Caco-2 (cell line): ENCODE measurements around the gene CREBBP. TPM values are rescaled to one million over a fixed set of nuclear protein-coding genes. Genes with fewer than 3 reads are reported as not detected.

Experiments used
- BruUV-seq: library from RNA; stranded (reverse); fragments of 400-500 nt; replicated peaks from 2 replicates; lab custom pipeline; 2021; lab: Mats Ljungman, UMichigan
- CTCF ChIA-PET: fragments of 300-600 bp; sonication (Branson Sonifier 250); formaldehyde crosslinking; loops from one replicate; lab custom pipeline; 2022; ENCODE audit warnings: antibody characterized with exemption; lab: Charles Lee
- POLR2A ChIA-PET: fragments of 300-600 bp; sonication (Branson Sonifier 250); formaldehyde crosslinking; loops from one replicate; lab custom pipeline; 2022; ENCODE audit warnings: antibody characterized with exemption; lab: Charles Lee
- DNase-seq, 2 experiments: peaks; one replicate each; pipeline versions ENCODE4 v3.0.0 to v3.0.0-alpha.2; 2020 to 2022
- H3K27me3 ChIP-seq: replicated peaks from 2 replicates; pipeline ENCODE4 v1.6.0; 2011; ENCODE audit warnings: low read length; ENCODE audit not compliant: control insufficient read depth, insufficient read depth
- H3K36me3 ChIP-seq: 2 replicates; pipeline ENCODE4 v1.5.1; 2011; ENCODE audit warnings: low read length; ENCODE audit not compliant: control insufficient read depth, insufficient read depth
- H3K4me1 ChIP-seq: fragments of 250-450 bp; sonication (Bioruptor Pico); 2 replicates; pipeline ENCODE4 v1.5.1; 2020; ENCODE audit warnings: mild to moderate bottlenecking
- H3K4me3 ChIP-seq: 2 replicates; pipeline ENCODE4 v1.5.1; 2011; ENCODE audit warnings: low read depth, mild to moderate bottlenecking, control low read depth, low read length
- H3K9me3 ChIP-seq: fragments of 250-450 bp; sonication (Bioruptor Pico); 2 replicates; pipeline ENCODE4 v1.5.1; 2020; ENCODE audit warnings: mild to moderate bottlenecking, moderate library complexity
- H3K27ac Mint-ChIP-seq: one replicate; pipeline ENCODE4 v1.8.0; 2022; ENCODE audit warnings: mixed read lengths; ENCODE audit not compliant: unreplicated experiment
- H3K27me3 Mint-ChIP-seq: one replicate; pipeline ENCODE4 v1.8.0; 2022; ENCODE audit warnings: mixed read lengths; ENCODE audit not compliant: insufficient read depth, unreplicated experiment
- H3K36me3 Mint-ChIP-seq: one replicate; pipeline ENCODE4 v1.8.0; 2022; ENCODE audit warnings: mild to moderate bottlenecking, mixed read lengths; ENCODE audit not compliant: insufficient read depth, unreplicated experiment
- H3K4me1 Mint-ChIP-seq: one replicate; pipeline ENCODE4 v1.8.0; 2022; ENCODE audit warnings: low read depth, mixed read lengths; ENCODE audit not compliant: unreplicated experiment
- H3K4me3 Mint-ChIP-seq: one replicate; pipeline ENCODE4 v1.8.0; 2022; ENCODE audit warnings: mild to moderate bottlenecking, moderate library complexity, mixed read lengths; ENCODE audit not compliant: unreplicated experiment
- H3K9me3 Mint-ChIP-seq: one replicate; pipeline ENCODE4 v1.8.0; 2022; ENCODE audit warnings: mixed read lengths; ENCODE audit not compliant: unreplicated experiment
- CTCF ChIP-seq, 2 experiments: fragments of 200-600 bp in 1 of 2; IDR thresholded peaks; 1 replicate in 1 of 2; 2 replicates in 1 of 2; pipeline versions ENCODE4 v1.5.1 to v1.8.0; 2011 to 2022; ENCODE audit warnings: antibody characterized with exemption in 1 of 2, control low read depth in 1 of 2, inconsistent platforms in 1 of 2, low read depth in 1 of 2, low read length in 1 of 2, mild to moderate bottlenecking in 1 of 2, moderate library complexity in 1 of 2; ENCODE audit not compliant: insufficient read depth in 1 of 2, severe bottlenecking in 1 of 2, unreplicated experiment in 1 of 2
- intact Hi-C: fragments of 100-400 bp; cut with micrococcal nuclease; formaldehyde crosslinking; loops from one replicate; pipeline ENCODE4 v1.10.0; 2022; ENCODE audit not compliant: unreplicated experiment
- total RNA-seq: library from RNA; stranded (reverse); gene quantifications from 2 replicates; pipeline ENCODE4 v1.2.3, GENCODE V29; 2022

CREBBP gene
- total RNA-seq, 1 experiment from 2014 or later = 65.3 TPM

DNA sequence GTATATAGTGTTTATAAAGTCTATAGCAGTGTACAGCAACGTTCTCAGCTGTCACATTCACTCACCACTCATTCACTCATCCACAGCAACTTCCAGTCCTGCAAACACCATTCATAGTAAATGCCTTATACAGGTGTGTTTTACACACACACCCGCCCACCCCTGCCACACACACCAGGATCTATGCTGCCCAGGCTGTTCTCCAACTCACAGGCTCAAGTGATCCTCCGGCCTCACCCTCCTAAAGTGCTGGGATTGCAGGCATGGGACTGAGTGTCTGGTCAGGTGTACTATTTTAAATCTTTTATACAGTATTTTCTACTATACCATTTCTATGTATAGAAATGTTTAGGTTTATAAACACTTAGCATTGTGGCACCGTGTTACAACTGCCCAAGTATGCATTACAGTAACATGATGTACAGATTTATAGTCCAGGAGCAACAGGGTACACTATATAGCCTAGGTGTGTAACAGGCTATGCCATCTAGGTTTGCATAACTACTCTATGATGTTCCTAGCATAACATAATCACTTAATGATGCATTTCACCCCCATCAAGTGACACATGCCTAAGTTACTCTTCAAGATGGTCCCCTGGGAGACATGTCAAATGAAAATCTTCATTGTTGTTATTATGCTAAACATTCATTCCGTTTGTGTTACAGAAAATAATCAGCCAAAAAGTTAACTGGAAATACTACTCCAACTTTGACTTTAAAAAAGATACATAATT, 42.5 kb downstream of the CREBBP start:
- ChIA-PET POLR2A (no interaction called here), CTCF (no interaction called here)
- no TSS peak for BruUV-seq
- peaks cover 7% of the 10 kb centered on the region for H3K9me3 ChIP-seq
- H3K4me1 ChIP-seq = no peaks in the 10 kb centered on the region
- H3K27me3 ChIP-seq = no peaks in the 10 kb centered on the region
- Mint-ChIP-seq H3K4me3 (no peak overlapping the region), H3K4me1 (no peaks in the 10 kb centered on the region), H3K27me3 (no peaks in the 10 kb centered on the region), H3K36me3 (peaks cover 3% of the 10 kb centered on the region), H3K27ac (no peak overlapping the region), H3K9me3 (peaks cover 13% of the 10 kb centered on the region)
- no peaks in the 10 kb centered on the region for H3K36me3 ChIP-seq
- H3K4me3 ChIP-seq = no peak overlapping the region
- DNase-seq = no peak
- intact Hi-C loops = no loop called here
- TF ChIP-seq CTCF (IDR thresholded peaks at IDR 0.05; ENCODE audit: insufficient read depth in 1 of 2, low read depth in 1 of 2, low read length in 1 of 2, severe bottlenecking in 1 of 2, unreplicated experiment in 1 of 2) = no peak

GRCh38 chr16:3836641-3837040, 43.9 kb downstream of the CREBBP start:
- no peaks in the 10 kb centered on the region for H3K36me3 ChIP-seq
- no peak for TF ChIP-seq CTCF (IDR thresholded peaks at IDR 0.05; ENCODE audit: insufficient read depth in 1 of 2, low read depth in 1 of 2, low read length in 1 of 2, severe bottlenecking in 1 of 2, unreplicated experiment in 1 of 2)
- Mint-ChIP-seq H3K27me3 (no peaks in the 10 kb centered on the region), H3K27ac (no peak overlapping the region), H3K4me3 (no peak overlapping the region), H3K4me1 (no peaks in the 10 kb centered on the region), H3K36me3 (peaks cover 9% of the 10 kb centered on the region), H3K9me3 (peaks cover 16% of the 10 kb centered on the region)
- no peak overlapping the region for H3K4me3 ChIP-seq
- intact Hi-C loops = no loop called here
- peaks cover 8% of the 10 kb centered on the region for H3K9me3 ChIP-seq
- CTCF ChIA-PET = no interaction called here
- H3K27me3 ChIP-seq = no peaks in the 10 kb centered on the region
- no peaks in the 10 kb centered on the region for H3K4me1 ChIP-seq
- DNase-seq = no peak
- no TSS peak for BruUV-seq
- POLR2A ChIA-PET = no interaction called here

DNA sequence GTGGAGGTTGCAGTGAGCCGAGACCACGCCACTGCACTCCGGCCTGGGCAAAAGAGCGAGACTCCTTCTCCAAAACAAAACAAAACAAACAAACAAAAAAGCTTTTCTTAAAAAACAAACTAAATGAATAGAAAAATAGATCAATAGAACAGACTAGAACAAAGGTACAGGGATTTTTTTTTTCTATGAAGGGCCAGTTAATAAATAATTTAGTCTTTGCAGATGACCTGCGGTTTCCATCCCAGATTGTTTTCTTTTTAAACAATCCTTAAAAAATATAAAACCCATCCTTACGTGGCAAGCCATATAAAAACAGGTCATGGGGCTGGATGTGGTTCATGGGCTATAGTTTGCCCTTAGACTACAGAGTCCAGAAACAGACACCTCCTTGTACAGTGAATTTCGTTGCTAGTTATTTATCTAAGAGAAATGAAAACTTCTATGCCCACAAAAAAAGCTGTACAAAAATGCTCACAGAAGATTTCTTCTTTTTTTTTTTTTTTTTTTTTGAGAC, 45.4 kb downstream of the CREBBP start:
- Histone ChIP-seq H3K4me3 (no peak overlapping the region), H3K36me3 (no peaks in the 10 kb centered on the region), H3K27me3 (no peaks in the 10 kb centered on the region), H3K9me3 (peaks cover 8% of the 10 kb centered on the region), H3K4me1 (no peaks in the 10 kb centered on the region)
- H3K9me3 Mint-ChIP-seq = peaks cover 16% of the 10 kb centered on the region
- no TSS peak for BruUV-seq
- no peak overlapping the region for H3K27ac Mint-ChIP-seq
- peaks cover under 1% of the 10 kb centered on the region for H3K4me1 Mint-ChIP-seq
- TF ChIP-seq CTCF (IDR thresholded peaks at IDR 0.05; ENCODE audit: insufficient read depth in 1 of 2, low read depth in 1 of 2, low read length in 1 of 2, severe bottlenecking in 1 of 2, unreplicated experiment in 1 of 2) = no peak
- H3K4me3 Mint-ChIP-seq = no peak overlapping the region
- DNase-seq = no peak
- intact Hi-C loops = no loop called here
- CTCF ChIA-PET = no interaction called here
- POLR2A ChIA-PET = no interaction called here
- peaks cover 11% of the 10 kb centered on the region for H3K36me3 Mint-ChIP-seq
- H3K27me3 Mint-ChIP-seq = no peaks in the 10 kb centered on the region
